Measurements from ENCODE around the gene GRIN3B. TPM values are rescaled to one million over a fixed set of nuclear protein-coding genes. Genes with fewer than 3 reads are reported as not detected.
A peak's percentile ranks its signal among the peaks of the same experiment; 100 is the strongest.

Gene GRIN3B
- total and polyA plus RNA-seq, 9 of the 15 experiments (the other 6 are each of a cell fraction or from before 2014, with no cell fraction given) = 0.06 to 0.95 (median 0.19) TPM; not detected in 6

DNA sequence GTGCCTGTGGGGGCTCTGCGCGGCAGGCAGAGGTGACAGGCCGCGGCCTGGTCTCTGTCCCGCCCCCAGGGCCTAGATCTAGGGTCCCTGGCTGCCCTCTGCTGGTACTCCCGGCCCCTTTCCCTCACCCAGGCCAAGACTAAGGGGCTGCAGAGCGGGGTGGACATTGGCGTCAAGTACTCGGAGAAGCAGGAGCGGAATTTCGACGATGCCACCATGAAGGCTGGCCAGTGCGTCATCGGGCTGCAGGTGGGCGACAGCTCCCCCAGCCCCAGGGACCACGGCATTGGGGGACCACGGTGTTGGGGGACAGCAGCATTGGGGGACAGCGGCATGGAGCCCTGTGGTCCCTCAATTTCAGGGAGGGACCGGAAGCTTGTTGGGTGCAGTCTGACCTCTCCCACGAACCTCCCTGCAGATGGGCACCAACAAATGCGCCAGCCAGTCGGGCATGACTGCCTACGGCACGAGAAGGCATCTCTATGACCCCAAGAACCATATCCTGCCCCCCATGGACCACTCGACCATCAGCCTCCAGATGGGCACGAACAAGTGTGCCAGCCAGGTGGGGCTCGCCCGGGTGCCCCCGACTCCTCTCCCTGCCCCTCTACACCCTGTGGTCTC is 35.9 kb downstream of the GRIN3B start (continued):
- TF ChIP-seq, protein P1, sequence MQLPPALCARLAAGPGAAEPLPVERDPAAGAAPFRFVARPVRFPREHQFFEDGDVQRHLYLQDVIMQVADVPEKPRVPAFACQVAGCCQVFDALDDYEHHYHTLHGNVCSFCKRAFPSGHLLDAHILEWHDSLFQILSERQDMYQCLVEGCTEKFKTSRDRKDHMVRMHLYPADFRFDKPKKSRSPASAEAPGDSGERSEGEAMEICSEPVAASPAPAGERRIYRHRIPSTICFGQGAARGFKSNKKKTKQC (CRISPR knock-in tag; IDR thresholded peaks at IDR 0.05) = no peak
- TF ChIP-seq GTF2E2 (tag; IDR thresholded peaks at IDR 0.05) (no peak), IFI16 (CRISPR knock-in tag; IDR thresholded peaks at IDR 0.05) (no peak), TCFL5 (CRISPR knock-in tag; conservative IDR thresholded peaks at IDR 0.05) (no peak), RBFOX2 (IDR thresholded peaks at IDR 0.05; ENCODE audit: low read depth, low read length) (peak; percentile 48), KLF1 (tag; IDR thresholded peaks at IDR 0.05) (no peak), TOE1 (IDR thresholded peaks at IDR 0.05; ENCODE audit: borderline replicate concordance) (no peak), TOE1 (CRISPR knock-in tag; IDR thresholded peaks at IDR 0.05; ENCODE audit: borderline replicate concordance, low read depth) (no peak), RAD21 (CRISPR knock-in tag; conservative IDR thresholded peaks at IDR 0.05 in 1 of 2, IDR thresholded peaks at IDR 0.05 in 1 of 2) (peak in 1 of 2 experiments; percentile 36; a peak in 2 of 4 replicates), ZC3H8 (IDR thresholded peaks at IDR 0.05) (no peak), SIX5 (IDR thresholded peaks at IDR 0.05; ENCODE audit: borderline replicate concordance in 1 of 2, insufficient read depth in 1 of 2, low read depth in 1 of 2, low read length in 2 of 2) (no peak), HNRNPL (IDR thresholded peaks at IDR 0.05; ENCODE audit: low read depth, low read length) (peak; percentile 56; the same call in 1 of the 2 replicates), MAFF (IDR thresholded peaks at IDR 0.05; ENCODE audit: low read length) (no peak), E2F3 (CRISPR knock-in tag; IDR thresholded peaks at IDR 0.05) (no peak)
- TF ChIP-seq, protein P2, sequence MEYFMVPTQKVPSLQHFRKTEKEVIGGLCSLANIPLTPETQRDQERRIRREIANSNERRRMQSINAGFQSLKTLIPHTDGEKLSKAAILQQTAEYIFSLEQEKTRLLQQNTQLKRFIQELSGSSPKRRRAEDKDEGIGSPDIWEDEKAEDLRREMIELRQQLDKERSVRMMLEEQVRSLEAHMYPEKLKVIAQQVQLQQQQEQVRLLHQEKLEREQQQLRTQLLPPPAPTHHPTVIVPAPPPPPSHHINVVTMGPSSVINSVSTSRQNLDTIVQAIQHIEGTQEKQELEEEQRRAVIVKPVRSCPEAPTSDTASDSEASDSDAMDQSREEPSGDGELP (CRISPR knock-in tag; IDR thresholded peaks at IDR 0.05; ENCODE audit: borderline replicate concordance) = peak; percentile 48; the same call in 1 of the 2 replicates
- TF ChIP-seq, protein P3, sequence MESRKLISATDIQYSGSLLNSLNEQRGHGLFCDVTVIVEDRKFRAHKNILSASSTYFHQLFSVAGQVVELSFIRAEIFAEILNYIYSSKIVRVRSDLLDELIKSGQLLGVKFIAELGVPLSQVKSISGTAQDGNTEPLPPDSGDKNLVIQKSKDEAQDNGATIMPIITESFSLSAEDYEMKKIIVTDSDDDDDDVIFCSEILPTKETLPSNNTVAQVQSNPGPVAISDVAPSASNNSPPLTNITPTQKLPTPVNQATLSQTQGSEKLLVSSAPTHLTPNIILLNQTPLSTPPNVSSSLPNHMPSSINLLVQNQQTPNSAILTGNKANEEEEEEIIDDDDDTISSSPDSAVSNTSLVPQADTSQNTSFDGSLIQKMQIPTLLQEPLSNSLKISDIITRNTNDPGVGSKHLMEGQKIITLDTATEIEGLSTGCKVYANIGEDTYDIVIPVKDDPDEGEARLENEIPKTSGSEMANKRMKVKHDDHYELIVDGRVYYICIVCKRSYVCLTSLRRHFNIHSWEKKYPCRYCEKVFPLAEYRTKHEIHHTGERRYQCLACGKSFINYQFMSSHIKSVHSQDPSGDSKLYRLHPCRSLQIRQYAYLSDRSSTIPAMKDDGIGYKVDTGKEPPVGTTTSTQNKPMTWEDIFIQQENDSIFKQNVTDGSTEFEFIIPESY (CRISPR knock-in tag; IDR thresholded peaks at IDR 0.05) = peak; percentile 88
- TF ChIP-seq, protein P4, sequence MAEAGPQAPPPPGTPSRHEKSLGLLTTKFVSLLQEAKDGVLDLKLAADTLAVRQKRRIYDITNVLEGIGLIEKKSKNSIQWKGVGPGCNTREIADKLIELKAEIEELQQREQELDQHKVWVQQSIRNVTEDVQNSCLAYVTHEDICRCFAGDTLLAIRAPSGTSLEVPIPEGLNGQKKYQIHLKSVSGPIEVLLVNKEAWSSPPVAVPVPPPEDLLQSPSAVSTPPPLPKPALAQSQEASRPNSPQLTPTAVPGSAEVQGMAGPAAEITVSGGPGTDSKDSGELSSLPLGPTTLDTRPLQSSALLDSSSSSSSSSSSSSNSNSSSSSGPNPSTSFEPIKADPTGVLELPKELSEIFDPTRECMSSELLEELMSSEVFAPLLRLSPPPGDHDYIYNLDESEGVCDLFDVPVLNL (CRISPR knock-in tag; IDR thresholded peaks at IDR 0.05; ENCODE audit: low read depth) = no peak

Data from K562 (cell line).